Motor neuron (in vitro differentiated cells): Measurements from ENCODE around the gene TAMALIN. TPM values are rescaled to one million over a fixed set of nuclear protein-coding genes. Genes with fewer than 3 reads are reported as not detected.

ENCODE experiments used
- ATAC-seq, 8 experiments: fragments of 200-7000 bp; cut with Tn5 transposase; replicated peaks in 6 of 8; 2 replicates each; pipeline ENCODE4 v1.8.0; 2021; ENCODE audit warnings: mild to moderate bottlenecking in 8 of 8, moderate library complexity in 8 of 8
- H3K27ac ChIP-seq, 2 donors: fragments of 250-450 bp; sonication (Bioruptor Pico); 2 replicates each; pipeline ENCODE4 v1.9.0; 2021; ENCODE audit warnings: antibody characterized with exemption in 2 of 2, mild to moderate bottlenecking in 2 of 2, moderate library complexity in 1 of 2
- H3K4me1 ChIP-seq, 2 donors: fragments of 250-450 bp; sonication (Bioruptor Pico); replicated peaks in 1 of 2; 2 replicates each; pipeline ENCODE4 v1.6.1; 2021; ENCODE audit warnings: antibody characterized with exemption in 2 of 2, mild to moderate bottlenecking in 2 of 2, moderate library complexity in 1 of 2
- H3K4me3 ChIP-seq, 5 donors: fragments of 250-450 bp; sonication (Bioruptor Pico); 2 replicates each; pipeline ENCODE4 v1.9.0; 2021; ENCODE audit warnings: antibody characterized with exemption in 5 of 5, mild to moderate bottlenecking in 5 of 5, moderate library complexity in 4 of 5
- WGBS, 10 experiments: fragments of 450-650 bp; shearing (Covaris generic); methylation state at CpG; one replicate each; pipeline ENCODE4 v1.0.0; 2022; 5-methylcytosine and 5-hydroxymethylcytosine counted together
- in situ Hi-C, 9 experiments: fragments of 400-800 bp; cut with MboI; loops; one replicate each; pipeline ENCODE4 v1.15.0; 2021; ENCODE audit warnings: low sequenced_read_pairs in 9 of 9, low pct_unique_long_range_greater_than_20kb in 2 of 9; ENCODE audit not compliant: unreplicated experiment in 9 of 9
- total RNA-seq, 8 experiments: library from RNA; unstranded; fragments of 300-600 nt; gene quantifications; 2 replicates each; pipeline versions ENCODE4 v1.2.3 to v1.2.4, GENCODE V29; 2022

The TAMALIN gene
- total RNA-seq, 8 experiments from 2014 or later = 2.9 to 45.8 (median 5.7) TPM

GRCh38 chr12:52007982-52008510 is 1.3 kb downstream of the TAMALIN start:
- peaks cover 34 to 39% of the 10 kb centered on the region in 2 donors for H3K4me1 ChIP-seq
- ATAC-seq = no peak
- H3K27ac ChIP-seq = no peak overlapping the region
- WGBS, 10 experiments = 80% methylated on average over 3 of the region's 5 CpGs; no CpG with 5 or more reads in 9 of the 10 experiments
- in situ Hi-C loops = no loop called here
- H3K4me3 ChIP-seq = peak overlapping the region in 2 of 5 donors; percentile 45 to 49

GRCh38 chr12:52009081-52009751 is 2.5 kb downstream of the TAMALIN start:
- WGBS, 10 experiments = 60 to 100% (median 91%) methylated on average over 1 to 3 of the region's 10 CpGs; no CpG with 5 or more reads in 2 of the 10 experiments
- Histone ChIP-seq H3K4me1 (peaks cover 34 to 35% of the 10 kb centered on the region in 2 donors), H3K4me3 (no peak overlapping the region), H3K27ac (peak overlapping the region in 1 of 2 donors; percentile 50)
- ATAC-seq = no peak
- in situ Hi-C loops = no loop called here

- 0 to 20% (median 6%) methylated on average over 1 to 5 of the region's 11 CpGs; no CpG with 5 or more reads in 6 of the 10 experiments for WGBS, 10 experiments
- in situ Hi-C loops = no loop called here
- peak overlapping the region in 1 of 5 donors; percentile 9 for H3K4me3 ChIP-seq
- ATAC-seq = peak; percentile 70 to 90 (median 84)
- H3K4me1 ChIP-seq = peaks cover 33 to 34% of the 10 kb centered on the region in 2 donors
- peak overlapping the region in 1 of 2 donors; percentile 66 for H3K27ac ChIP-seq
Measured at GRCh38 chr12:52010152-52010622, 3.4 kb downstream of the TAMALIN start.

- ATAC-seq = peak in 1 of 8 experiments; percentile 3
- peak overlapping the region in 1 of 5 donors; percentile 9 for H3K4me3 ChIP-seq
- 17 to 86% (median 46%) methylated on average over 1 to 7 of the region's 8 CpGs; no CpG with 5 or more reads in 2 of the 10 experiments for WGBS, 10 experiments
Measured at GRCh38 chr12:52010692-52011601, 4.2 kb downstream of the TAMALIN start.

GRCh38 chr12:52011602-52012214 is 5.0 kb downstream of the TAMALIN start:
- peaks cover 20 to 22% of the 10 kb centered on the region in 2 donors for H3K4me1 ChIP-seq
- in situ Hi-C loops = no loop called here
- H3K4me3 ChIP-seq = no peak overlapping the region
- no peak for ATAC-seq
- H3K27ac ChIP-seq = no peak overlapping the region
- 83 to 100% (median 100%) methylated on average over 1 to 6 of the region's 8 CpGs; no CpG with 5 or more reads in 3 of the 10 experiments for WGBS, 10 experiments

More at GRCh38 chr12:52010692-52011601, 4.2 kb downstream of the TAMALIN start:
- H3K4me1 ChIP-seq = peaks cover 26 to 28% of the 10 kb centered on the region in 2 donors
- in situ Hi-C loops = no loop called here
- peak overlapping the region in 1 of 2 donors; percentile 66 for H3K27ac ChIP-seq

GRCh38 chr12:52013626-52014310 is 7.0 kb downstream of the TAMALIN start:
- no peak overlapping the region for H3K27ac ChIP-seq
- in situ Hi-C loops = no loop called here
- no peak for ATAC-seq
- H3K4me1 ChIP-seq = peaks cover 23 to 27% of the 10 kb centered on the region in 2 donors
- H3K4me3 ChIP-seq = no peak overlapping the region
- 73 to 100% (median 84%) methylated on average over 1 to 7 of the region's 16 CpGs; no CpG with 5 or more reads in 1 of the 10 experiments for WGBS, 10 experiments

GRCh38 chr12:52014567-52015530 is 8.1 kb downstream of the TAMALIN start:
- peaks cover 24 to 30% of the 10 kb centered on the region in 2 donors for H3K4me1 ChIP-seq
- ATAC-seq = no peak
- WGBS, 10 experiments = no CpG with 5 or more reads among the region's 93 CpGs
- no peak overlapping the region for H3K27ac ChIP-seq
- in situ Hi-C loops = no loop called here
- no peak overlapping the region for H3K4me3 ChIP-seq

GRCh38 chr12:52015532-52016041 is 8.8 kb downstream of the TAMALIN start:
- H3K4me3 ChIP-seq = no peak overlapping the region
- H3K4me1 ChIP-seq = peaks cover 23 to 24% of the 10 kb centered on the region in 2 donors
- no peak overlapping the region for H3K27ac ChIP-seq
- 13 to 100% (median 61%) methylated on average over 2 to 3 of the region's 10 CpGs; no CpG with 5 or more reads in 7 of the 10 experiments for WGBS, 10 experiments
- peak in 3 of 8 experiments; percentile 59 to 86 (median 68) for ATAC-seq
- in situ Hi-C loops = no loop called here

- no peak for ATAC-seq
- Histone ChIP-seq H3K4me1 (peaks cover 14 to 23% of the 10 kb centered on the region in 2 donors), H3K27ac (no peak overlapping the region), H3K4me3 (no peak overlapping the region)
- 0 to 100% (median 45%) methylated on average over 1 to 2 of the region's 4 CpGs; no CpG with 5 or more reads in 4 of the 10 experiments for WGBS, 10 experiments
- in situ Hi-C loops = no loop called here
Measured at GRCh38 chr12:52018433-52019112, 11.8 kb downstream of the TAMALIN start.

- in situ Hi-C loops = no loop called here
- Histone ChIP-seq H3K4me3 (no peak overlapping the region), H3K4me1 (peaks cover 14 to 25% of the 10 kb centered on the region in 2 donors), H3K27ac (no peak overlapping the region)
- ATAC-seq = peak in 3 of 8 experiments; percentile 9 to 26 (median 14)
- 60 to 83% (median 80%) methylated on average over 1 of the region's 13 CpGs; no CpG with 5 or more reads in 6 of the 10 experiments for WGBS, 10 experiments
Measured at GRCh38 chr12:52019113-52019770, 12.5 kb downstream of the TAMALIN start.
